SK-N-SH (cell line): Measurements from ENCODE around the gene QSOX2. TPM values are rescaled to one million over a fixed set of nuclear protein-coding genes. Genes with fewer than 3 reads are reported as not detected.

ENCODE experiments used
- CTCF ChIA-PET: fragments of 300-600, 350-600 bp; formaldehyde crosslinking; extraction: SDS; loops from one replicate; lab custom pipeline; 2021; lab: Yijun Ruan, JAX
- POLR2A ChIA-PET: fragments of 350-600 bp; sonication (Branson Sonifier 250); formaldehyde crosslinking; extraction: SDS; loops from one replicate; lab custom pipeline; 2020; ENCODE audit warnings: antibody characterized with exemption, inconsistent platforms; lab: Yijun Ruan, JAX
- DNase-seq: peaks from one replicate; pipeline ENCODE4 v3.0.0; 2012
- H2AFZ ChIP-seq: fragments of 200-600 bp; sonication (generic); 2 replicates; pipeline ENCODE4 v1.8.1; 2016; ENCODE audit warnings: antibody characterized with exemption, mild to moderate bottlenecking, low read depth
- H3F3A ChIP-seq: fragments of 200-600 bp; sonication (generic); replicated peaks from 2 replicates; pipeline ENCODE3; 2016; ENCODE audit warnings: antibody characterized with exemption, mild to moderate bottlenecking; ENCODE audit not compliant: insufficient read depth
- H3K27ac ChIP-seq, 2 experiments: fragments of 200-500 bp in 1 of 2; fragments of 200-600 bp in 1 of 2; sonication (Bioruptor generic) in 1 of 2; sonication (generic), shearing (Covaris generic) in 1 of 2; 2 replicates each; pipeline versions ENCODE4 v1.5.1 to v1.6.1; 2014 to 2016; ENCODE audit warnings: low read depth in 2 of 2, inconsistent platforms in 1 of 2, low read length in 1 of 2, mild to moderate bottlenecking in 1 of 2, mixed read lengths in 1 of 2
- H3K27me3 ChIP-seq: fragments of 200-600 bp; sonication (generic), shearing (Covaris generic); 2 replicates; pipeline ENCODE4 v1.6.1; 2016; ENCODE audit warnings: mixed run types; ENCODE audit not compliant: insufficient read depth
- H3K36me3 ChIP-seq, 2 experiments: fragments of 200-500 bp in 1 of 2; fragments of 200-600 bp in 1 of 2; sonication (Bioruptor generic) in 1 of 2; sonication (generic) in 1 of 2; replicated peaks in 1 of 2; 2 replicates each; pipeline versions ENCODE3 to v1.5.1; 2014 to 2016; ENCODE audit warnings: low read length in 1 of 2, mild to moderate bottlenecking in 1 of 2; ENCODE audit not compliant: insufficient read depth in 2 of 2, control insufficient read depth in 1 of 2
- H3K4me1 ChIP-seq, 2 experiments: fragments of 200-500 bp in 1 of 2; fragments of 200-600 bp in 1 of 2; sonication (Bioruptor generic) in 1 of 2; sonication (generic), shearing (Covaris generic) in 1 of 2; 2 replicates each; pipeline versions ENCODE4 v1.5.1 to v1.6.1; 2014 to 2016; ENCODE audit warnings: low read depth in 1 of 2, low read length in 1 of 2, mixed run types in 1 of 2; ENCODE audit not compliant: insufficient read depth in 2 of 2, control insufficient read depth in 1 of 2
- H3K4me2 ChIP-seq: fragments of 200-600 bp; sonication (generic), shearing (Covaris generic); 2 replicates; pipeline ENCODE4 v1.6.1; 2017; ENCODE audit warnings: mixed run types
- H3K4me3 ChIP-seq, 2 experiments: fragments of 200-500 bp in 1 of 2; fragments of 200-600 bp in 1 of 2; sonication (Bioruptor generic) in 1 of 2; sonication (generic), shearing (Covaris generic) in 1 of 2; 2 replicates each; pipeline versions ENCODE4 v1.5.1 to v1.8.1; 2014 to 2016; ENCODE audit warnings: low read depth in 2 of 2, inconsistent platforms in 1 of 2, low read length in 1 of 2, mild to moderate bottlenecking in 1 of 2, mixed read lengths in 1 of 2, moderate library complexity in 1 of 2
- H3K79me2 ChIP-seq: fragments of 200-600 bp; sonication (generic); 2 replicates; pipeline ENCODE4 v1.8.1; 2017; ENCODE audit warnings: mild to moderate bottlenecking; ENCODE audit not compliant: insufficient read depth
- H3K9ac ChIP-seq: fragments of 200-600 bp; sonication (generic); 2 replicates; pipeline ENCODE4 v1.6.1; 2017; ENCODE audit warnings: mixed run types
- H3K9me2 ChIP-seq: fragments of 200-600 bp; sonication (generic); 2 replicates; pipeline ENCODE4 v1.6.1; 2017; ENCODE audit warnings: mixed run types
- H3K9me3 ChIP-seq: fragments of 200-600 bp; sonication (generic); 2 replicates; pipeline ENCODE4 v1.6.1; 2017; ENCODE audit warnings: mixed run types, mild to moderate bottlenecking, moderate library complexity
- H4K20me1 ChIP-seq: fragments of 200-600 bp; sonication (generic); 2 replicates; pipeline ENCODE4 v1.6.1; 2017; ENCODE audit warnings: mild to moderate bottlenecking, mixed run types; ENCODE audit not compliant: insufficient read depth
- CTCF ChIP-seq: fragments of 200-600 bp; sonication (generic); IDR thresholded peaks from 2 replicates; pipeline ENCODE4 v1.6.1; 2017; ENCODE audit warnings: antibody characterized with exemption, mild to moderate bottlenecking, moderate library complexity
- FOXM1 ChIP-seq: IDR thresholded peaks from 2 replicates; pipeline ENCODE4 v1.4.0; 2012; ENCODE audit warnings: low read depth, mild to moderate bottlenecking
- MEF2A ChIP-seq: IDR thresholded peaks from 2 replicates; pipeline ENCODE4 v1.4.0; 2012; ENCODE audit warnings: low read depth, borderline replicate concordance
- MXI1 ChIP-seq: IDR thresholded peaks from 2 replicates; pipeline ENCODE4 v1.6.1; 2012; ENCODE audit warnings: mild to moderate bottlenecking, low read depth, low read length, improper control_type of control experiment
- NRF1 ChIP-seq: IDR thresholded peaks from 2 replicates; pipeline ENCODE4 v1.6.1; 2012; ENCODE audit warnings: low read depth, mild to moderate bottlenecking, low read length
- SIN3A ChIP-seq: IDR thresholded peaks from 2 replicates; pipeline ENCODE4 v1.6.1; 2012; ENCODE audit warnings: low read depth, mild to moderate bottlenecking, low read length, moderate library complexity, borderline replicate concordance
- TEAD4 ChIP-seq: IDR thresholded peaks from 2 replicates; pipeline ENCODE4 v1.4.0; 2012; ENCODE audit warnings: mild to moderate bottlenecking, borderline replicate concordance; ENCODE audit not compliant: insufficient read depth
- YY1 ChIP-seq: IDR thresholded peaks from 2 replicates; pipeline ENCODE4 v1.4.0; 2012; ENCODE audit warnings: low read depth, mild to moderate bottlenecking
- WGBS: methylation state at CpG from one replicate; pipeline ENCODE4 v1.1.6; 2017; ENCODE audit warnings: low lambda C conversion rate; 5-methylcytosine and 5-hydroxymethylcytosine counted together
- polyA plus RNA-seq, 3 experiments: library from polyadenylated mRNA; depleted of rRNA; stranded (reverse); fragments of >200 nt; gene quantifications; 2 replicates each; pipeline ENCODE4 v1.2.3, GENCODE V29; 2012
- TF ChIP-seq, protein P1 (sequence below): fragments of 150-350 bp; IDR thresholded peaks from 2 replicates; pipeline ENCODE4 v1.6.1; 2016; ENCODE audit warnings: mild to moderate bottlenecking, low read depth, low read length

Gene QSOX2
- polyA plus RNA-seq, 1 of the 3 experiments (the other 2 are of a cell fraction): 26.6 TPM

- TF ChIP-seq MEF2A (no peak), FOXM1 (no peak), TEAD4 (no peak)
- 92% methylated on average over 6 of the region's 6 CpGs for WGBS
- Histone ChIP-seq H3K9ac (no peak overlapping the region), H2AFZ (no peak overlapping the region), H3K27me3 (no peaks in the 10 kb centered on the region), H4K20me1 (peaks cover 64% of the 10 kb centered on the region), H3K9me2 (no peaks in the 10 kb centered on the region), H3K27ac (no peak overlapping the region), H3K4me3 (no peak overlapping the region), H3K36me3 (peaks cover 0 to 4% of the 10 kb centered on the region in 2 experiments), H3K4me2 (no peak overlapping the region), H3K9me3 (no peaks in the 10 kb centered on the region), H3K4me1 (peaks cover 8 to 23% of the 10 kb centered on the region in 2 experiments; a peak in 3 of 4 replicates), H3K79me2 (peaks cover 44% of the 10 kb centered on the region), H3F3A (peaks cover 4% of the 10 kb centered on the region)
- no peak for DNase-seq
- CTCF ChIA-PET: interaction anchor here (1.0 to 5.0 kb wide), 3 partner anchors 16 to 64 kb away, joined by 3 to 35 read pairs (median 3); no protein-coding TSS in a partner anchor
- POLR2A ChIA-PET: no interaction called here
Measured at GRCh38 chr9:136242918-136243525, 2.6 kb downstream of the QSOX2 start.

DNA sequence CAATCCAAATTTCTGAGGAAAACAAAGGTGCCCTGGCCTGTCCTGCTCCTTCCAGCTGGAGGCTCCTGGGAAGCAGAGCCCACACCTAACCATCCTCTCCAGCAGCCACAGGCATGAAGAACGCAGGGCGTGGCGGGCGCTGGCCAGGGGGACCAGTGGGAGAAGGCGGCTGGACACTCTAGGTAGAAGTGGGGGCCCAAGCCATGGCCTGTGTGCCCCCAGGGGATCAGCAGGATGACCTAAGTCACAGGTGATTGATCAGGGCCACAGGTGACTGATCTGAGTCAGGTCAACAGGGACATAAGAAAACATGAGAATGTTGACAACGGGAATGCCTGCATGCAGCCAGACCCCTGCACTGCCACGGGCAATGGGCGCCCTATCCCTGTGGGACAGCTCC lies 3.4 kb downstream of the QSOX2 start:
- CTCF ChIA-PET: interaction anchor here (1.1 to 5.0 kb wide), 3 partner anchors 16 to 56 kb away, joined by 3 to 35 read pairs (median 3); no protein-coding TSS in a partner anchor
- Histone ChIP-seq H3K27me3 (no peaks in the 10 kb centered on the region), H3K79me2 (peaks cover 44% of the 10 kb centered on the region), H3K4me3 (no peak overlapping the region), H3K9me2 (no peaks in the 10 kb centered on the region), H3K9ac (no peak overlapping the region), H4K20me1 (peaks cover 68% of the 10 kb centered on the region), H2AFZ (no peak overlapping the region), H3K27ac (no peak overlapping the region), H3F3A (peaks cover 4% of the 10 kb centered on the region), H3K36me3 (peaks cover 0 to 4% of the 10 kb centered on the region in 2 experiments), H3K4me1 (peaks cover 8 to 15% of the 10 kb centered on the region in 2 experiments; a peak in 3 of 4 replicates), H3K9me3 (no peaks in the 10 kb centered on the region), H3K4me2 (no peak overlapping the region)
- DNase-seq: no peak
- TF ChIP-seq SIN3A (no peak), NRF1 (no peak), MXI1 (no peak), YY1 (no peak), CTCF (no peak)
- TF ChIP-seq, protein P1, sequence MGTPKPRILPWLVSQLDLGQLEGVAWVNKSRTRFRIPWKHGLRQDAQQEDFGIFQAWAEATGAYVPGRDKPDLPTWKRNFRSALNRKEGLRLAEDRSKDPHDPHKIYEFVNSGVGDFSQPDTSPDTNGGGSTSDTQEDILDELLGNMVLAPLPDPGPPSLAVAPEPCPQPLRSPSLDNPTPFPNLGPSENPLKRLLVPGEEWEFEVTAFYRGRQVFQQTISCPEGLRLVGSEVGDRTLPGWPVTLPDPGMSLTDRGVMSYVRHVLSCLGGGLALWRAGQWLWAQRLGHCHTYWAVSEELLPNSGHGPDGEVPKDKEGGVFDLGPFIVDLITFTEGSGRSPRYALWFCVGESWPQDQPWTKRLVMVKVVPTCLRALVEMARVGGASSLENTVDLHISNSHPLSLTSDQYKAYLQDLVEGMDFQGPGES: no peak
- WGBS: 90% methylated on average over 6 of the region's 8 CpGs
- POLR2A ChIA-PET: no interaction called here
